NCI-H2171 treated with DMSO at 0.1 percent for 48 hours (cell line): ENCODE measurements around the gene LIN9.
A peak's percentile ranks its signal among the peaks of the same experiment; 100 is the strongest.
"Not testable (repeated sequence)": the region's sequence is repeated elsewhere in the genome, so short reads cannot be mapped to it uniquely, and the experiment has no call there.

Source experiments
- DNase-seq: peaks from one replicate; lab custom pipeline; 2025; lab: John Stamatoyannopoulos, UW

LIN9 gene

GRCh38 chr1:226308723-226309397, at the start of gene LIN9:
Gene LIN9, minus strand, starts transcription at chr1:226309164. Its CDS starts 25 bp downstream, at chr1:226309139.
- DNase-seq: peak; percentile 92

GRCh38 chr1:226357416-226357815, 48.5 kb upstream of the LIN9 start:
- no peak for DNase-seq

GRCh38 chr1:226355669-226356551, 46.9 kb upstream of the LIN9 start:
- peak; percentile 71 for DNase-seq

- no peak for DNase-seq
Measured at GRCh38 chr1:226355016-226355415, 46.1 kb upstream of the LIN9 start.

- no peak for DNase-seq
Measured at GRCh38 chr1:226353698-226354525, 44.9 kb upstream of the LIN9 start.

GRCh38 chr1:226351709-226352108, 42.7 kb upstream of the LIN9 start:
- no peak for DNase-seq

GRCh38 chr1:226350519-226350865, 41.5 kb upstream of the LIN9 start:
- no peak for DNase-seq

- no peak for DNase-seq
Measured at GRCh38 chr1:226349801-226350518, 41.0 kb upstream of the LIN9 start.

GRCh38 chr1:226349081-226349480, 40.1 kb upstream of the LIN9 start:
- no peak for DNase-seq

GRCh38 chr1:226344441-226345259, 35.7 kb upstream of the LIN9 start:
- DNase-seq: no peak

- no peak for DNase-seq
Measured at GRCh38 chr1:226342656-226343055, 33.7 kb upstream of the LIN9 start.

GRCh38 chr1:226340111-226340510, 31.1 kb upstream of the LIN9 start:
- DNase-seq: not testable (repeated sequence)

- no peak for DNase-seq
Measured at GRCh38 chr1:226337276-226337875, 28.4 kb upstream of the LIN9 start.

- DNase-seq: no peak
Measured at GRCh38 chr1:226335661-226336060, 26.7 kb upstream of the LIN9 start.

- peak; percentile 54 for DNase-seq
Measured at GRCh38 chr1:226332947-226333346, 24.0 kb upstream of the LIN9 start.

- no peak for DNase-seq
Measured at GRCh38 chr1:226329237-226329636, 20.3 kb upstream of the LIN9 start.

- DNase-seq: peak; percentile 69
Measured at GRCh38 chr1:226327761-226328162, 18.8 kb upstream of the LIN9 start.

- DNase-seq: no peak
Measured at GRCh38 chr1:226325178-226325577, 16.2 kb upstream of the LIN9 start.

GRCh38 chr1:226324479-226324878, 15.5 kb upstream of the LIN9 start:
- no peak for DNase-seq

- no peak for DNase-seq
Measured at GRCh38 chr1:226322986-226323385, 14.0 kb upstream of the LIN9 start.

- no peak for DNase-seq
Measured at GRCh38 chr1:226320930-226321329, 12.0 kb upstream of the LIN9 start.
